ENCODE measurements around the gene GPC1.
A peak's percentile ranks its signal among the peaks of the same experiment; 100 is the strongest.
"Not testable (repeated sequence)": the region's sequence is repeated elsewhere in the genome, so short reads cannot be mapped to it uniquely, and the experiment has no call there.

The GPC1 gene

GRCh38 chr2:240435457-240435947 lies at the start of gene GPC1:
Gene GPC1 (plus strand): TSS chr2:240435663. CDS start chr2:240435919, 256 bp downstream.
- DNase-seq, result peak; percentile 34

GRCh38 chr2:240386326-240386725 lies 49.1 kb upstream of the GPC1 start:
- DNase-seq, result no peak

GRCh38 chr2:240386743-240387142 lies 48.7 kb upstream of the GPC1 start:
- DNase-seq, result not testable (repeated sequence)

GRCh38 chr2:240387325-240387668 lies 48.2 kb upstream of the GPC1 start:
- no peak for DNase-seq

- DNase-seq, result no peak
Measured at GRCh38 chr2:240387669-240388358, 47.6 kb upstream of the GPC1 start.

- DNase-seq, result no peak
Measured at GRCh38 chr2:240388471-240389301, 46.8 kb upstream of the GPC1 start.

- no peak for DNase-seq
Measured at GRCh38 chr2:240389302-240389805, 46.1 kb upstream of the GPC1 start.

- DNase-seq, result no peak
Measured at GRCh38 chr2:240390091-240391073, 45.1 kb upstream of the GPC1 start.

GRCh38 chr2:240391111-240392051 lies 44.1 kb upstream of the GPC1 start:
- DNase-seq, result no peak

GRCh38 chr2:240392084-240392947 lies 43.1 kb upstream of the GPC1 start:
- DNase-seq, result no peak

- DNase-seq, result no peak
Measured at GRCh38 chr2:240392948-240393830, 42.3 kb upstream of the GPC1 start.

- DNase-seq, result no peak
Measured at GRCh38 chr2:240393831-240394410, 41.5 kb upstream of the GPC1 start.

- DNase-seq, result no peak
Measured at GRCh38 chr2:240394549-240394948, 40.9 kb upstream of the GPC1 start.

GRCh38 chr2:240395448-240395847 lies 40.0 kb upstream of the GPC1 start:
- no peak for DNase-seq

GRCh38 chr2:240395896-240396622 lies 39.4 kb upstream of the GPC1 start:
- DNase-seq, result no peak

GRCh38 chr2:240396623-240397541 lies 38.6 kb upstream of the GPC1 start:
- no peak for DNase-seq

GRCh38 chr2:240397542-240397916 lies 37.9 kb upstream of the GPC1 start:
- DNase-seq, result no peak
